Calu3 (cell line): ENCODE results near the gene URI1. TPM values are rescaled to one million over a fixed set of nuclear protein-coding genes. Genes with fewer than 3 reads are reported as not detected.

Experiments
- BruUV-seq: library from RNA; stranded (reverse); fragments of 400-500 nt; replicated peaks from 2 replicates; lab custom pipeline; 2021; lab: Mats Ljungman, UMichigan
- CTCF ChIA-PET: fragments of 300-600 bp; sonication (Branson Sonifier 250); formaldehyde crosslinking; loops from one replicate; lab custom pipeline; 2022; ENCODE audit warnings: antibody characterized with exemption; lab: Charles Lee
- DNase-seq: peaks from one replicate; pipeline ENCODE4 v3.0.0; 2022
- H3K27ac Mint-ChIP-seq: one replicate; pipeline ENCODE4 v1.8.0; 2022; ENCODE audit warnings: mixed read lengths; ENCODE audit not compliant: unreplicated experiment
- H3K27me3 Mint-ChIP-seq: one replicate; pipeline ENCODE4 v1.8.0; 2022; ENCODE audit warnings: mixed read lengths; ENCODE audit not compliant: unreplicated experiment
- H3K36me3 Mint-ChIP-seq: one replicate; pipeline ENCODE4 v1.8.0; 2022; ENCODE audit warnings: mild to moderate bottlenecking, moderate library complexity, mixed read lengths; ENCODE audit not compliant: insufficient read depth, unreplicated experiment
- H3K4me1 Mint-ChIP-seq: one replicate; pipeline ENCODE4 v1.8.0; 2022; ENCODE audit warnings: mild to moderate bottlenecking, low read depth, mixed read lengths; ENCODE audit not compliant: unreplicated experiment
- H3K4me3 Mint-ChIP-seq: one replicate; pipeline ENCODE4 v1.8.0; 2022; ENCODE audit warnings: mild to moderate bottlenecking, low read depth, moderate library complexity, mixed read lengths; ENCODE audit not compliant: unreplicated experiment
- H3K9me3 Mint-ChIP-seq: one replicate; pipeline ENCODE4 v1.8.0; 2022; ENCODE audit warnings: low read depth, mixed read lengths; ENCODE audit not compliant: unreplicated experiment
- intact Hi-C: fragments of 100-400 bp; cut with micrococcal nuclease; formaldehyde crosslinking; loops from one replicate; pipeline ENCODE4 v1.10.0; 2022; ENCODE audit not compliant: unreplicated experiment
- total RNA-seq: library from RNA; stranded (reverse); gene quantifications from 2 replicates; pipeline ENCODE4 v1.2.3, GENCODE V29; 2022
- TF ChIP-seq, protein P1 (sequence below): fragments of 200-600 bp; IDR thresholded peaks from one replicate; pipeline ENCODE4 v1.8.0; 2022; ENCODE audit warnings: antibody characterized with exemption; ENCODE audit not compliant: unreplicated experiment

URI1 gene
- total RNA-seq, 1 experiment from 2014 or later: 50.6 TPM

DNA sequence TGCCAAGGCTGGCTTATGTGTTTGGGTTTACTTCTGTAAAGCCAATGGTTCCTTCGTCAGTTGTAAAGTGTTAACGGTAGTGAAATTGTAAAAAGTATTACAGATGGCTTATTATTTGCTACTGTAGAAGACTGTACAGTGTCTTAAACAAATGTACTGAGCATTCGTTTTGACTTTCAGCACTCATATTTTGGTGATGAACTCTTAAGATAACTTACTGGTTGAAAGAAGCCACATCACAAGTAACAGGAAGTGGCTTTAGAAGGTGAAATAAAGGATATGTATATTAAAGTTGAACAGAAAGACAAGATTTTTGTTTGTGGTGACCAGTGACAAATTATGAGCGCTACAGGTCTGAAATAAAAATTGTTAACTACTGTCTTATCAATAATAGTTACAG is 64.2 kb downstream of the URI1 start:
- TF ChIP-seq, protein P1, sequence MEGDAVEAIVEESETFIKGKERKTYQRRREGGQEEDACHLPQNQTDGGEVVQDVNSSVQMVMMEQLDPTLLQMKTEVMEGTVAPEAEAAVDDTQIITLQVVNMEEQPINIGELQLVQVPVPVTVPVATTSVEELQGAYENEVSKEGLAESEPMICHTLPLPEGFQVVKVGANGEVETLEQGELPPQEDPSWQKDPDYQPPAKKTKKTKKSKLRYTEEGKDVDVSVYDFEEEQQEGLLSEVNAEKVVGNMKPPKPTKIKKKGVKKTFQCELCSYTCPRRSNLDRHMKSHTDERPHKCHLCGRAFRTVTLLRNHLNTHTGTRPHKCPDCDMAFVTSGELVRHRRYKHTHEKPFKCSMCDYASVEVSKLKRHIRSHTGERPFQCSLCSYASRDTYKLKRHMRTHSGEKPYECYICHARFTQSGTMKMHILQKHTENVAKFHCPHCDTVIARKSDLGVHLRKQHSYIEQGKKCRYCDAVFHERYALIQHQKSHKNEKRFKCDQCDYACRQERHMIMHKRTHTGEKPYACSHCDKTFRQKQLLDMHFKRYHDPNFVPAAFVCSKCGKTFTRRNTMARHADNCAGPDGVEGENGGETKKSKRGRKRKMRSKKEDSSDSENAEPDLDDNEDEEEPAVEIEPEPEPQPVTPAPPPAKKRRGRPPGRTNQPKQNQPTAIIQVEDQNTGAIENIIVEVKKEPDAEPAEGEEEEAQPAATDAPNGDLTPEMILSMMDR: no peak
- Mint-ChIP-seq H3K4me3 (no peak overlapping the region), H3K27ac (no peak overlapping the region), H3K9me3 (no peaks in the 10 kb centered on the region), H3K27me3 (no peaks in the 10 kb centered on the region), H3K36me3 (no peaks in the 10 kb centered on the region), H3K4me1 (peaks cover 8% of the 10 kb centered on the region)
- intact Hi-C loops: no loop called here
- CTCF ChIA-PET: no interaction called here
- DNase-seq: no peak
- no TSS peak for BruUV-seq

DNA sequence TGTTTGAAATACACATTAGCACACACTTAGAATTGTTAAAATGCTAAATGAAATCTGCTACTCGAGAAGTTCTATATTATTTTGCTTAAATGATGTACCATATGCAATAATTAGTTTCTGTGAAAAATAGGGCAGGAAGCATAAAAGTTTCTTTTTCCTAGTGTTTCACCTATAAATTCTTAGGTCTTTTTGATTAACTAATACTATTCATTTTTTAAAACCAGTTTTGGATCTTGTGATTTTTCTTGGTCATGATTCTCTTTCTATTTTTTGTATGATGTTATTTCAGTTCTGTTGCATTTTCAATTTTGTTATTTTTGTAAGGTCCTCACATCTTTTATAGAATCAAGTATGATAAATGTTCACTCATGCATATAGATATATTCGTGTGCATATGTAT is 66.1 kb downstream of the URI1 start:
- CTCF ChIA-PET: no interaction called here
- no peaks in the 10 kb centered on the region for H3K27me3 Mint-ChIP-seq
- TF ChIP-seq, protein P1: no peak
- no peak for DNase-seq
- intact Hi-C loops: no loop called here
- no peaks in the 10 kb centered on the region for H3K9me3 Mint-ChIP-seq
- no TSS peak for BruUV-seq
- no peaks in the 10 kb centered on the region for H3K36me3 Mint-ChIP-seq
- no peak overlapping the region for H3K4me3 Mint-ChIP-seq
- peaks cover 8% of the 10 kb centered on the region for H3K4me1 Mint-ChIP-seq
- H3K27ac Mint-ChIP-seq: no peak overlapping the region

DNA sequence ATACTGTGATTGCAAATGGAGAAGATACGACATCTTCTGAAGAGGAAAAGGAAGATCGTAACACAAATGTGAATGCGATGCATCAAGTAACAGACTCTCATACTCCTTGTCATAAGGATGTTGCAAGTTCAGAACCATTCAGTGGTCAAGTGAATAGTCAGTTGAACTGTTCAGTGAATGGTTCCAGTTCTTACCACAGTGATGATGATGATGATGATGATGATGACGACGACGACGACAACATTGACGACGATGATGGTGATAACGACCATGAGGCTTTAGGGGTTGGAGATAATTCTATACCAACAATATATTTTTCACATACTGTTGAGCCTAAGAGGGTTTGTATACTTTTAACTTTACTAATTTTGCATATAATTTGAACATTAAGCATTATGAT is 67.0 kb downstream of the URI1 start:
- H3K27me3 Mint-ChIP-seq: no peaks in the 10 kb centered on the region
- H3K9me3 Mint-ChIP-seq: no peaks in the 10 kb centered on the region
- intact Hi-C loops: no loop called here
- peaks cover 7% of the 10 kb centered on the region for H3K36me3 Mint-ChIP-seq
- no TSS peak for BruUV-seq
- no peak for DNase-seq
- CTCF ChIA-PET: no interaction called here
- no peak overlapping the region for H3K27ac Mint-ChIP-seq
- TF ChIP-seq, protein P1: no peak
- no peak overlapping the region for H3K4me3 Mint-ChIP-seq
- H3K4me1 Mint-ChIP-seq: peaks cover 1% of the 10 kb centered on the region

DNA sequence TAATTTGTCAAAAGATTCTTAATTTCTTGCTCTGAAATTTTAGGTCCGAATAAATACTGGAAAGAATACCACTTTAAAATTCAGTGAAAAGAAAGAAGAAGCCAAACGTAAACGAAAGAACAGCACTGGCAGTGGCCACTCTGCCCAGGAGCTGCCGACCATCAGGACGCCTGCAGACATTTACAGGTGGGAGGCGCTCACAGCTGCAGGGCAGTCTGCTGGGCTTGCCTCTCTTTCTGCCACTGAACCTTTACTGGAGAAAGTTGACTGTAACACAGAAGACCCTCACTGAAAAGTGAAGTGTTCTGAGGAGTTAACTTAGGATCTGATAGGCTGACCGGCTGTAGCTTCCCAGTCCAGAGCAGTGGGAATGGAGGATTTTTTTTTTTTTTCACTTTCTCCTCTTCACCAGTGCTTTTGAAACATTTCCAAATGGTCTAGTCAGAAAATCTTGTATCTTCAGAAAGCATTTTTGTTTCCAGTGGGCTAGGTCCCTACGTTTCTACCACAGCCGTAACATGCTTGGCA is 69.1 kb downstream of the URI1 start:
- no TSS peak for BruUV-seq
- no peaks in the 10 kb centered on the region for H3K27me3 Mint-ChIP-seq
- no peaks in the 10 kb centered on the region for H3K4me1 Mint-ChIP-seq
- TF ChIP-seq, protein P1: no peak
- CTCF ChIA-PET: no interaction called here
- intact Hi-C loops: loop anchor here (5.0 kb wide), 1 partner anchor 39 kb away; no protein-coding TSS in a partner anchor
- H3K4me3 Mint-ChIP-seq: no peak overlapping the region
- no peaks in the 10 kb centered on the region for H3K9me3 Mint-ChIP-seq
- DNase-seq: no peak
- H3K27ac Mint-ChIP-seq: no peak overlapping the region
- peaks cover 7% of the 10 kb centered on the region for H3K36me3 Mint-ChIP-seq
